NT2/D1 (cell line): ENCODE measurements around the gene OR2A25.

ENCODE experiments used
- YY1 ChIP-seq: IDR thresholded peaks from 2 replicates; pipeline ENCODE4 v1.6.1; 2011; ENCODE audit not compliant: insufficient read length, insufficient read depth
- ZNF274 ChIP-seq: IDR thresholded peaks from 2 replicates; pipeline ENCODE4 v1.6.1; 2011; ENCODE audit warnings: mild to moderate bottlenecking, low read depth, low read length

- TF ChIP-seq ZNF274 (no peak), YY1 (no peak)
Measured at GRCh38 chr7:144050093-144050492, 19.5 kb upstream of the OR2A25 start.
